WTC11 (cell line): ENCODE measurements around the gene GALNT2. TPM values are rescaled to one million over a fixed set of nuclear protein-coding genes. Genes with fewer than 3 reads are reported as not detected.

Source experiments
- ATAC-seq: fragments of 200-7000 bp; cut with Tn5 transposase; 2 replicates; pipeline ENCODE4 v1.10.0; 2021; ENCODE audit warnings: mild to moderate bottlenecking, moderate library complexity
- CTCF ChIA-PET: fragments of 300-600 bp; sonication (Branson Sonifier 250); formaldehyde crosslinking; loops from one replicate; lab custom pipeline; 2021; ENCODE audit warnings: antibody characterized with exemption; lab: Charles Lee
- POLR2A ChIA-PET: fragments of 350-600 bp; sonication (Branson Sonifier 250); formaldehyde crosslinking; loops from one replicate; lab custom pipeline; 2021; ENCODE audit warnings: antibody characterized with exemption; lab: Charles Lee
- DNase-seq: peaks from one replicate; pipeline ENCODE4 v3.0.0; 2021; ENCODE audit warnings: low spot score
- H3K27ac Mint-ChIP-seq: 2 replicates; pipeline ENCODE4 v1.8.0; 2021; ENCODE audit warnings: mixed read lengths
- H3K27me3 Mint-ChIP-seq: 2 replicates; pipeline ENCODE4 v1.8.0; 2021; ENCODE audit warnings: low read depth, mild to moderate bottlenecking, moderate library complexity, mixed read lengths
- H3K36me3 Mint-ChIP-seq: 2 replicates; pipeline ENCODE4 v1.8.0; 2021; ENCODE audit warnings: mixed read lengths
- H3K4me1 Mint-ChIP-seq: 2 replicates; pipeline ENCODE4 v1.8.0; 2022; ENCODE audit warnings: mixed read lengths
- H3K4me3 Mint-ChIP-seq: 2 replicates; pipeline ENCODE4 v1.8.0; 2021; ENCODE audit warnings: mild to moderate bottlenecking, moderate library complexity, mixed read lengths
- H3K9me3 Mint-ChIP-seq: 2 replicates; pipeline ENCODE4 v1.8.0; 2021; ENCODE audit warnings: mixed read lengths
- CREB1 ChIP-seq: sonication (generic); formaldehyde crosslinking; IDR thresholded peaks from 2 replicates; pipeline ENCODE4 v1.8.0; 2023; ENCODE audit warnings: mild to moderate bottlenecking, missing genetic modification reagents
- GRHL2 ChIP-seq: fragments of 250-450 bp; sonication (Bioruptor Pico); IDR thresholded peaks from 2 replicates; pipeline ENCODE4 v1.8.0; 2022; ENCODE audit warnings: mild to moderate bottlenecking, moderate library complexity; ENCODE audit not compliant: insufficient replicate concordance, severe bottlenecking
- HMGA2 ChIP-seq: fragments of 250-450 bp; sonication (Bioruptor Pico); IDR thresholded peaks from 2 replicates; pipeline ENCODE4 v1.4.0; 2021; ENCODE audit warnings: mild to moderate bottlenecking, moderate library complexity
- JUN ChIP-seq: sonication (generic); formaldehyde crosslinking; IDR thresholded peaks from 2 replicates; pipeline ENCODE4 v1.8.0; 2023; ENCODE audit warnings: mild to moderate bottlenecking, missing genetic modification reagents
- NFATC4 ChIP-seq: fragments of 250-450 bp; sonication (Bioruptor Pico); IDR thresholded peaks from 2 replicates; pipeline ENCODE4 v1.9.0; 2021; ENCODE audit warnings: mild to moderate bottlenecking
- NFYB ChIP-seq: sonication (generic); formaldehyde crosslinking; conservative IDR thresholded peaks from 2 replicates; pipeline ENCODE4 v1.8.0; 2022; ENCODE audit warnings: low read depth, missing genetic modification reagents
- OVOL2 ChIP-seq: fragments of 250-450 bp; sonication (Bioruptor Pico); IDR thresholded peaks from 2 replicates; pipeline ENCODE4 v1.9.0; 2021; ENCODE audit warnings: mild to moderate bottlenecking, borderline replicate concordance
- RELA ChIP-seq: sonication (generic); formaldehyde crosslinking; IDR thresholded peaks from 2 replicates; pipeline ENCODE4 v1.8.1; 2022; ENCODE audit warnings: missing genetic modification reagents, mild to moderate bottlenecking, borderline replicate concordance
- RORB ChIP-seq: fragments of 250-450 bp; sonication (Bioruptor Pico); IDR thresholded peaks from 2 replicates; pipeline ENCODE4 v1.9.0; 2021; ENCODE audit warnings: mild to moderate bottlenecking
- SMAD4 ChIP-seq: sonication (generic); formaldehyde crosslinking; IDR thresholded peaks from 2 replicates; pipeline ENCODE4 v1.8.0; 2022; ENCODE audit warnings: mild to moderate bottlenecking, missing genetic modification reagents
- SP1 ChIP-seq: sonication (generic); formaldehyde crosslinking; conservative IDR thresholded peaks from 2 replicates; pipeline ENCODE4 v1.8.1; 2022; ENCODE audit warnings: missing genetic modification reagents
- ZNF121 ChIP-seq: sonication (generic); formaldehyde crosslinking; IDR thresholded peaks from 2 replicates; pipeline ENCODE4 v1.8.0; 2023; ENCODE audit warnings: missing genetic modification reagents
- ZNF219 ChIP-seq: sonication (generic); formaldehyde crosslinking; IDR thresholded peaks from 2 replicates; pipeline ENCODE4 v1.8.0; 2023; ENCODE audit warnings: missing genetic modification reagents, mild to moderate bottlenecking, borderline replicate concordance
- ZNF317 ChIP-seq: sonication (generic); formaldehyde crosslinking; IDR thresholded peaks from 2 replicates; pipeline ENCODE4 v1.8.1; 2023; ENCODE audit warnings: low read depth, mild to moderate bottlenecking, moderate library complexity, missing genetic modification reagents, borderline replicate concordance
- total RNA-seq: library from RNA; stranded (reverse); gene quantifications from 3 replicates; pipeline ENCODE4 v1.2.3, GENCODE V29; 2021
- TF ChIP-seq, protein P1 (sequence below): sonication (generic); formaldehyde crosslinking; IDR thresholded peaks from 2 replicates; pipeline ENCODE4 v1.8.1; 2022; ENCODE audit warnings: mild to moderate bottlenecking, moderate library complexity, missing genetic modification reagents
- TF ChIP-seq, protein P2 (sequence below): sonication (generic); formaldehyde crosslinking; IDR thresholded peaks from 2 replicates; pipeline ENCODE4 v1.8.1; 2022; ENCODE audit warnings: mild to moderate bottlenecking, missing genetic modification reagents, moderate library complexity, borderline replicate concordance
- TF ChIP-seq, protein P3 (sequence below): sonication (generic); formaldehyde crosslinking; IDR thresholded peaks from 2 replicates; pipeline ENCODE4 v1.8.1; 2022; ENCODE audit warnings: missing genetic modification reagents, borderline replicate concordance
- TF ChIP-seq, protein P4 (sequence below): sonication (generic); formaldehyde crosslinking; IDR thresholded peaks from 2 replicates; pipeline ENCODE4 v1.8.1; 2022; ENCODE audit warnings: low read depth, missing genetic modification reagents, borderline replicate concordance
- TF ChIP-seq, protein P5 (sequence below): fragments of 200-600 bp; IDR thresholded peaks from 2 replicates; pipeline ENCODE4 v1.8.0; 2022; ENCODE audit warnings: antibody characterized with exemption
- TF ChIP-seq, protein P6 (sequence below): sonication (generic); formaldehyde crosslinking; IDR thresholded peaks from 2 replicates; pipeline ENCODE4 v1.8.0; 2022; ENCODE audit warnings: mild to moderate bottlenecking, missing genetic modification reagents
- TF ChIP-seq, protein P7 (sequence below): sonication (generic); formaldehyde crosslinking; conservative IDR thresholded peaks from 2 replicates; pipeline ENCODE4 v1.8.1; 2022; ENCODE audit warnings: mild to moderate bottlenecking, missing genetic modification reagents
- TF ChIP-seq, protein P8 (sequence below): fragments of 250-450 bp; sonication (Bioruptor Pico); IDR thresholded peaks from 2 replicates; pipeline ENCODE4 v1.9.0; 2021; ENCODE audit warnings: mild to moderate bottlenecking, borderline replicate concordance

GALNT2 gene
- total RNA-seq, 1 experiment from 2014 or later, result 74.8 TPM

DNA sequence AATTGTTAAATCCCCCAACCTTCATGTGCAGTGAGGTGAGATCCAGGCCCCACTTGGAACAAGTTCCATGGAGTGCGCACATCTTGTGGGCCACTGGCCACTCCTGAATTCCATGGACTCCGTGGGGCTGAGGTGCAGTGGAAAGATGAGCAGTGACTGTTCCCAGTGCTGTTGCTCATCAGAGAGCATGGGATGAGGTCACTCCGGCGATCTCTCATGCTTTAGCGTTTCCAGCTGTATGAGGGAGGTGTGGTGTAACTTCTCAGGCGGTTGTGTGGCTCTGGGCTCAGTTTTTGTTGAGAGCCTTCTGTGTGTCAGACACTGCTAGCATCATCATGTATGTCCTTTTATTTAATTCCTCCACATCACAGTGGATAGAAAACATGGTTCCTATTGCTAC lies 96.2 kb downstream of the GALNT2 start:
- peaks cover 12% of the 10 kb centered on the region for H3K36me3 Mint-ChIP-seq
- H3K4me3 Mint-ChIP-seq, result no peak overlapping the region
- POLR2A ChIA-PET, result no interaction called here
- no peaks in the 10 kb centered on the region for H3K27me3 Mint-ChIP-seq
- peaks cover 17% of the 10 kb centered on the region for H3K9me3 Mint-ChIP-seq
- H3K27ac Mint-ChIP-seq, result peak overlapping the region; percentile 75; the same call in 1 of the 2 replicates
- CTCF ChIA-PET, result interaction anchor here (0.9 to 1.0 kb wide), 2 partner anchors 42 to 72 kb away, joined by 3 read pairs; no protein-coding TSS in a partner anchor
- ATAC-seq (no peak), DNase-seq (no peak)
- TF ChIP-seq ZNF219 (CRISPR knock-in tag), result no peak
- TF ChIP-seq HMGA2 (CRISPR knock-in tag), result no peak
- no peak for TF ChIP-seq OVOL2 (CRISPR knock-in tag)
- no peak for TF ChIP-seq ZNF121
- TF ChIP-seq, protein P1, sequence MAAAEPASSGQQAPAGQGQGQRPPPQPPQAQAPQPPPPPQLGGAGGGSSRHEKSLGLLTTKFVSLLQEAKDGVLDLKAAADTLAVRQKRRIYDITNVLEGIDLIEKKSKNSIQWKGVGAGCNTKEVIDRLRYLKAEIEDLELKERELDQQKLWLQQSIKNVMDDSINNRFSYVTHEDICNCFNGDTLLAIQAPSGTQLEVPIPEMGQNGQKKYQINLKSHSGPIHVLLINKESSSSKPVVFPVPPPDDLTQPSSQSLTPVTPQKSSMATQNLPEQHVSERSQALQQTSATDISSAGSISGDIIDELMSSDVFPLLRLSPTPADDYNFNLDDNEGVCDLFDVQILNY, result no peak
- TF ChIP-seq RELA (CRISPR knock-in tag), result no peak
- TF ChIP-seq, protein P2, sequence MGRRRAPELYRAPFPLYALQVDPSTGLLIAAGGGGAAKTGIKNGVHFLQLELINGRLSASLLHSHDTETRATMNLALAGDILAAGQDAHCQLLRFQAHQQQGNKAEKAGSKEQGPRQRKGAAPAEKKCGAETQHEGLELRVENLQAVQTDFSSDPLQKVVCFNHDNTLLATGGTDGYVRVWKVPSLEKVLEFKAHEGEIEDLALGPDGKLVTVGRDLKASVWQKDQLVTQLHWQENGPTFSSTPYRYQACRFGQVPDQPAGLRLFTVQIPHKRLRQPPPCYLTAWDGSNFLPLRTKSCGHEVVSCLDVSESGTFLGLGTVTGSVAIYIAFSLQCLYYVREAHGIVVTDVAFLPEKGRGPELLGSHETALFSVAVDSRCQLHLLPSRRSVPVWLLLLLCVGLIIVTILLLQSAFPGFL, result no peak
- no peak for TF ChIP-seq SMAD4 (CRISPR knock-in tag)
- TF ChIP-seq CREB1 (CRISPR knock-in tag), result no peak
- no peak for TF ChIP-seq NFYB (CRISPR knock-in tag)
- TF ChIP-seq SP1, result no peak
- no peak for TF ChIP-seq ZNF317
- TF ChIP-seq, protein P3, sequence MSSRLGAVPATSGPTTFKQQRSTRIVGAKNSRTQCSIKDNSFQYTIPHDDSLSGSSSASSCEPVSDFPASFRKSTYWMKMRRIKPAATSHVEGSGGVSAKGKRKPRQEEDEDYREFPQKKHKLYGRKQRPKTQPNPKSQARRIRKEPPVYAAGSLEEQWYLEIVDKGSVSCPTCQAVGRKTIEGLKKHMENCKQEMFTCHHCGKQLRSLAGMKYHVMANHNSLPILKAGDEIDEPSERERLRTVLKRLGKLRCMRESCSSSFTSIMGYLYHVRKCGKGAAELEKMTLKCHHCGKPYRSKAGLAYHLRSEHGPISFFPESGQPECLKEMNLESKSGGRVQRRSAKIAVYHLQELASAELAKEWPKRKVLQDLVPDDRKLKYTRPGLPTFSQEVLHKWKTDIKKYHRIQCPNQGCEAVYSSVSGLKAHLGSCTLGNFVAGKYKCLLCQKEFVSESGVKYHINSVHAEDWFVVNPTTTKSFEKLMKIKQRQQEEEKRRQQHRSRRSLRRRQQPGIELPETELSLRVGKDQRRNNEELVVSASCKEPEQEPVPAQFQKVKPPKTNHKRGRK, result no peak
- TF ChIP-seq RORB (CRISPR knock-in tag), result no peak
- TF ChIP-seq, protein P4, sequence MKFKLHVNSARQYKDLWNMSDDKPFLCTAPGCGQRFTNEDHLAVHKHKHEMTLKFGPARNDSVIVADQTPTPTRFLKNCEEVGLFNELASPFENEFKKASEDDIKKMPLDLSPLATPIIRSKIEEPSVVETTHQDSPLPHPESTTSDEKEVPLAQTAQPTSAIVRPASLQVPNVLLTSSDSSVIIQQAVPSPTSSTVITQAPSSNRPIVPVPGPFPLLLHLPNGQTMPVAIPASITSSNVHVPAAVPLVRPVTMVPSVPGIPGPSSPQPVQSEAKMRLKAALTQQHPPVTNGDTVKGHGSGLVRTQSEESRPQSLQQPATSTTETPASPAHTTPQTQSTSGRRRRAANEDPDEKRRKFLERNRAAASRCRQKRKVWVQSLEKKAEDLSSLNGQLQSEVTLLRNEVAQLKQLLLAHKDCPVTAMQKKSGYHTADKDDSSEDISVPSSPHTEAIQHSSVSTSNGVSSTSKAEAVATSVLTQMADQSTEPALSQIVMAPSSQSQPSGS (CRISPR knock-in tag), result no peak
- TF ChIP-seq, protein P5, sequence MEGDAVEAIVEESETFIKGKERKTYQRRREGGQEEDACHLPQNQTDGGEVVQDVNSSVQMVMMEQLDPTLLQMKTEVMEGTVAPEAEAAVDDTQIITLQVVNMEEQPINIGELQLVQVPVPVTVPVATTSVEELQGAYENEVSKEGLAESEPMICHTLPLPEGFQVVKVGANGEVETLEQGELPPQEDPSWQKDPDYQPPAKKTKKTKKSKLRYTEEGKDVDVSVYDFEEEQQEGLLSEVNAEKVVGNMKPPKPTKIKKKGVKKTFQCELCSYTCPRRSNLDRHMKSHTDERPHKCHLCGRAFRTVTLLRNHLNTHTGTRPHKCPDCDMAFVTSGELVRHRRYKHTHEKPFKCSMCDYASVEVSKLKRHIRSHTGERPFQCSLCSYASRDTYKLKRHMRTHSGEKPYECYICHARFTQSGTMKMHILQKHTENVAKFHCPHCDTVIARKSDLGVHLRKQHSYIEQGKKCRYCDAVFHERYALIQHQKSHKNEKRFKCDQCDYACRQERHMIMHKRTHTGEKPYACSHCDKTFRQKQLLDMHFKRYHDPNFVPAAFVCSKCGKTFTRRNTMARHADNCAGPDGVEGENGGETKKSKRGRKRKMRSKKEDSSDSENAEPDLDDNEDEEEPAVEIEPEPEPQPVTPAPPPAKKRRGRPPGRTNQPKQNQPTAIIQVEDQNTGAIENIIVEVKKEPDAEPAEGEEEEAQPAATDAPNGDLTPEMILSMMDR, result no peak
- TF ChIP-seq GRHL2 (CRISPR knock-in tag), result no peak
- TF ChIP-seq JUN (CRISPR knock-in tag), result no peak
- TF ChIP-seq NFATC4 (CRISPR knock-in tag), result no peak
- TF ChIP-seq, protein P6, sequence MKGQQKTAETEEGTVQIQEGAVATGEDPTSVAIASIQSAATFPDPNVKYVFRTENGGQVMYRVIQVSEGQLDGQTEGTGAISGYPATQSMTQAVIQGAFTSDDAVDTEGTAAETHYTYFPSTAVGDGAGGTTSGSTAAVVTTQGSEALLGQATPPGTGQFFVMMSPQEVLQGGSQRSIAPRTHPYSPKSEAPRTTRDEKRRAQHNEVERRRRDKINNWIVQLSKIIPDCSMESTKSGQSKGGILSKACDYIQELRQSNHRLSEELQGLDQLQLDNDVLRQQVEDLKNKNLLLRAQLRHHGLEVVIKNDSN, result no peak
- peaks cover 29% of the 10 kb centered on the region for H3K4me1 Mint-ChIP-seq

DNA sequence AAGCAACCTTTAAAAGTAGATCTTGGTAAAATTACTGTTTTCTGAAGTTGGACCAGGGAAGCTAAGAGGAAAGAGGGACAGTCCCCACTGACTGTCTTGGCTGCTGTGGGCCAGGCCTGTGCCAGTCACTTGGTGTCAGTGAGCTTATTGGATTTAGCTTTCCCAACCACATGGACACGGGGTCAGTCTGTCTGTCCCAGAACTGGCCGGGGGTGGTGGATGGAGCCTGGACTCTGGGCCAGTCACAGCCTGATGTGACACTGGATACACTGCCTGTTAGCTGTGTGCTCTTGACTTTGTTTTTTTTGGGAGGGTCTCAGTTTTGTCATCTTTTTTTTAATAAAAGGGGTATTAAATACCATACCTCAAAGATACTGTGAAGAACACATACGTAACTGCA lies 96.7 kb downstream of the GALNT2 start:
- TF ChIP-seq, protein P7, sequence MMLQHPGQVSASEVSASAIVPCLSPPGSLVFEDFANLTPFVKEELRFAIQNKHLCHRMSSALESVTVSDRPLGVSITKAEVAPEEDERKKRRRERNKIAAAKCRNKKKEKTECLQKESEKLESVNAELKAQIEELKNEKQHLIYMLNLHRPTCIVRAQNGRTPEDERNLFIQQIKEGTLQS (CRISPR knock-in tag), result no peak
- TF ChIP-seq, protein P8, sequence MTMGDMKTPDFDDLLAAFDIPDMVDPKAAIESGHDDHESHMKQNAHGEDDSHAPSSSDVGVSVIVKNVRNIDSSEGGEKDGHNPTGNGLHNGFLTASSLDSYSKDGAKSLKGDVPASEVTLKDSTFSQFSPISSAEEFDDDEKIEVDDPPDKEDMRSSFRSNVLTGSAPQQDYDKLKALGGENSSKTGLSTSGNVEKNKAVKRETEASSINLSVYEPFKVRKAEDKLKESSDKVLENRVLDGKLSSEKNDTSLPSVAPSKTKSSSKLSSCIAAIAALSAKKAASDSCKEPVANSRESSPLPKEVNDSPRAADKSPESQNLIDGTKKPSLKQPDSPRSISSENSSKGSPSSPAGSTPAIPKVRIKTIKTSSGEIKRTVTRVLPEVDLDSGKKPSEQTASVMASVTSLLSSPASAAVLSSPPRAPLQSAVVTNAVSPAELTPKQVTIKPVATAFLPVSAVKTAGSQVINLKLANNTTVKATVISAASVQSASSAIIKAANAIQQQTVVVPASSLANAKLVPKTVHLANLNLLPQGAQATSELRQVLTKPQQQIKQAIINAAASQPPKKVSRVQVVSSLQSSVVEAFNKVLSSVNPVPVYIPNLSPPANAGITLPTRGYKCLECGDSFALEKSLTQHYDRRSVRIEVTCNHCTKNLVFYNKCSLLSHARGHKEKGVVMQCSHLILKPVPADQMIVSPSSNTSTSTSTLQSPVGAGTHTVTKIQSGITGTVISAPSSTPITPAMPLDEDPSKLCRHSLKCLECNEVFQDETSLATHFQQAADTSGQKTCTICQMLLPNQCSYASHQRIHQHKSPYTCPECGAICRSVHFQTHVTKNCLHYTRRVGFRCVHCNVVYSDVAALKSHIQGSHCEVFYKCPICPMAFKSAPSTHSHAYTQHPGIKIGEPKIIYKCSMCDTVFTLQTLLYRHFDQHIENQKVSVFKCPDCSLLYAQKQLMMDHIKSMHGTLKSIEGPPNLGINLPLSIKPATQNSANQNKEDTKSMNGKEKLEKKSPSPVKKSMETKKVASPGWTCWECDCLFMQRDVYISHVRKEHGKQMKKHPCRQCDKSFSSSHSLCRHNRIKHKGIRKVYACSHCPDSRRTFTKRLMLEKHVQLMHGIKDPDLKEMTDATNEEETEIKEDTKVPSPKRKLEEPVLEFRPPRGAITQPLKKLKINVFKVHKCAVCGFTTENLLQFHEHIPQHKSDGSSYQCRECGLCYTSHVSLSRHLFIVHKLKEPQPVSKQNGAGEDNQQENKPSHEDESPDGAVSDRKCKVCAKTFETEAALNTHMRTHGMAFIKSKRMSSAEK (CRISPR knock-in tag), result no peak
- H3K4me3 Mint-ChIP-seq, result no peak overlapping the region
- H3K9me3 Mint-ChIP-seq, result peaks cover 17% of the 10 kb centered on the region
- peaks cover 26% of the 10 kb centered on the region for H3K4me1 Mint-ChIP-seq
- ChIA-PET POLR2A (no interaction called here), CTCF (interaction anchor here (0.9 to 1.0 kb wide), 2 partner anchors 43 to 72 kb away, joined by 3 read pairs; no protein-coding TSS in a partner anchor)
- DNase-seq, result no peak
- peaks cover 12% of the 10 kb centered on the region for H3K36me3 Mint-ChIP-seq
- no peak overlapping the region for H3K27ac Mint-ChIP-seq
- no peak for ATAC-seq
- no peaks in the 10 kb centered on the region for H3K27me3 Mint-ChIP-seq
